GM19035 (cell line): Measurements from ENCODE around the gene SHROOM2.

Experiments used
- ATAC-seq: cut with Tn5 transposase; IDR thresholded peaks from one replicate; pipeline ENCODE4 v1.9.1; 2021; ENCODE audit not compliant: unreplicated experiment

SHROOM2 gene

GRCh38 chrX:9992061-9992460 is 205.8 kb downstream of the SHROOM2 start:
- ATAC-seq, result no peak

- ATAC-seq, result no peak
Observed at GRCh38 chrX:9992724-9993123, 206.5 kb downstream of the SHROOM2 start.

- peak; percentile 56 for ATAC-seq
Observed at GRCh38 chrX:9995855-9996339, 209.7 kb downstream of the SHROOM2 start.

- ATAC-seq, result no peak
Observed at GRCh38 chrX:9997041-9997440, 210.8 kb downstream of the SHROOM2 start.

- ATAC-seq, result peak; percentile 76
Observed at GRCh38 chrX:9997524-9997923, 211.3 kb downstream of the SHROOM2 start.
